Left cardiac atrium (tissue), 4 donors: ENCODE measurements around the gene HOXD4. TPM values are rescaled to one million over a fixed set of nuclear protein-coding genes. Genes with fewer than 3 reads are reported as not detected.

Experiments used
- ATAC-seq, 2 donors: fragments of 200-7000 bp; cut with Tn5 transposase; one replicate each; pipeline ENCODE4 v1.9.1; 2020; ENCODE audit warnings: mild to moderate bottlenecking in 2 of 2, moderate library complexity in 2 of 2
- DNase-seq: peaks from one replicate; pipeline ENCODE4 v3.0.0-alpha.2; 2020
- intact Hi-C, 2 donors: fragments of 100-400 bp; cut with DNase I; formaldehyde crosslinking; loops; one replicate each; pipeline versions ENCODE4 v1.14.1 to v1.15.1; 2022 to 2023
- total RNA-seq, 2 donors: library from RNA; stranded (reverse); fragmentation: NEBNext Ultra II Directional; extraction: Animal tissue kit (Norgen Biotek cat#: 25700); gene quantifications; one replicate each; pipeline ENCODE4 v1.2.1, GENCODE V29; 2021
- donor health status: DM: no; HTN: yes; CAD: no.
- donor health status: DM: no; HTN: yes; CAD: no; lungs with severe emphysema.
- donor health status: DM: yes; HTN: yes; CAD: no.
- donor health status: Dilated cardiomyopathy.

HOXD4 gene
- total RNA-seq, 2 donors from 2014 or later: 0.29 to 0.53 TPM

- intact Hi-C loops: no loop called here
- no peak for ATAC-seq
- DNase-seq: no peak
Observed at GRCh38 chr2:176162911-176163671, 11.7 kb downstream of the HOXD4 start.

DNA sequence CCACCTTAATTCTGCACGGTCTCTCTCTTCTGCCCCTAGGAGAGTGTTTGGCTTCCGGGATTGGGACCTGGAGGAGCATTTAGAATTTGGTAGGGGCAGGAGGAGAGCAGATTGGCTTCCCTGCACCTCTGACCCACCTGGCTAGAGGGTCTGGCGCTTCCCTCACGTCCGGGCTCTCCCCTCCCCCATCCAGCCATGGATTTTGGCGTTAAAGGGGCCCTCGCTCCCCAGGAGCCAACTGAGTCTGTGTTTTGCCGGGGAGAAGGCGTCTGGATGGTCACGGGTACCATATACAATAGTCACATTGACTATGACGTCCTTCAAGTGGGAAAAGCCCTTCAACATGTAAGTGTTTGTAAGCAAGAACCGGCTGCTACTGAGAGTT lies 12.3 kb downstream of the HOXD4 start:
- intact Hi-C loops: no loop called here
- DNase-seq: no peak
- ATAC-seq: no peak

- no peak for ATAC-seq
- no peak for DNase-seq
- intact Hi-C loops: no loop called here
Observed at GRCh38 chr2:176164201-176164600, 12.9 kb downstream of the HOXD4 start.

- intact Hi-C loops: no loop called here
Observed at GRCh38 chr2:176164611-176165369, 13.4 kb downstream of the HOXD4 start.

GRCh38 chr2:176165370-176166050 lies 14.2 kb downstream of the HOXD4 start:
- intact Hi-C loops: no loop called here
- ATAC-seq (no peak), DNase-seq (no peak)

More at GRCh38 chr2:176164611-176165369, 13.4 kb downstream of the HOXD4 start:
- DNase-seq: no peak
- no peak for ATAC-seq

GRCh38 chr2:176166272-176166671 lies 14.9 kb downstream of the HOXD4 start:
- no peak for DNase-seq
- ATAC-seq: no peak
- intact Hi-C loops: no loop called here

- intact Hi-C loops: no loop called here
- ATAC-seq (no peak), DNase-seq (no peak)
Observed at GRCh38 chr2:176167398-176167797, 16.0 kb downstream of the HOXD4 start.

GRCh38 chr2:176169181-176169580 lies 17.8 kb downstream of the HOXD4 start:
- ATAC-seq (no peak), DNase-seq (no peak)
- intact Hi-C loops: no loop called here

- ATAC-seq (no peak), DNase-seq (no peak)
- intact Hi-C loops: no loop called here
Observed at GRCh38 chr2:176169711-176170110, 18.4 kb downstream of the HOXD4 start.

DNA sequence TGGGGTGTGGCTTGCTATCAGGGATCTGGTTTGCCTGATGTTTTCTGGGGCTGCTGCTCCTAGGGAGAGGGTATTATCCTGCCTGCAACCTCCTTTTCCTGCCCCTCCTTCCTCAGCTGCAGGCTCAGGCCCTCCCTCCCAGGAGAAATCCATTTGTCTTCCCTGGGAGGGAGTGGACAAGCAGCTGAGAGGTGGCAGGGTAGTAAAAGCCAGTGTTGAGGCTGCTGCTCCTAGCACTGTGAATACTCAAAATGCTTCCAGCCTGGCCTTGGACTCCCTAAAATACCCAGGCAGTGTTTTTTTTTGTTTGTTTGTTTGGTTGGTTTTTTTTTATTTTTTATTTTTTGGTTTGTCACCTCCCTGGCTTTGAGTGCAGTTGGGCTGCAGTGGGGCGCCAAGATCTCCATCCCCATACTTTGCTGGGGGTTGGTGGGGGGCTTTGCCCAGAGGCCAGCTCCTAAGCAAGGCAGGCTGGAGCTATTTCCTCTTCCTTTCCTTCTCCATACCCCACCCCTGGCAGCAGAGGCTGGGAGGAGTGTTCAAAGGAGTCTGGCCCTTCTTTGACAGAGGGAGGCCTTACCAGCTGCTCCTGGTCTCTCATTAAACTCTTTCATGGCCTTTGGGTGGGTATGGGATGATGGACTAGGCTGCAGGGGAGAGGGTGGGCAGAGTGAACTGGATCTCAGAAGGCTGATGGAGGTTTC lies 19.4 kb downstream of the HOXD4 start:
- no peak for DNase-seq
- intact Hi-C loops: no loop called here
- ATAC-seq: no peak

GRCh38 chr2:176171351-176172006 lies 20.1 kb downstream of the HOXD4 start:
- DNase-seq (no peak), ATAC-seq (peak in 1 of 2 donors; percentile 19)
- intact Hi-C loops: no loop called here

DNA sequence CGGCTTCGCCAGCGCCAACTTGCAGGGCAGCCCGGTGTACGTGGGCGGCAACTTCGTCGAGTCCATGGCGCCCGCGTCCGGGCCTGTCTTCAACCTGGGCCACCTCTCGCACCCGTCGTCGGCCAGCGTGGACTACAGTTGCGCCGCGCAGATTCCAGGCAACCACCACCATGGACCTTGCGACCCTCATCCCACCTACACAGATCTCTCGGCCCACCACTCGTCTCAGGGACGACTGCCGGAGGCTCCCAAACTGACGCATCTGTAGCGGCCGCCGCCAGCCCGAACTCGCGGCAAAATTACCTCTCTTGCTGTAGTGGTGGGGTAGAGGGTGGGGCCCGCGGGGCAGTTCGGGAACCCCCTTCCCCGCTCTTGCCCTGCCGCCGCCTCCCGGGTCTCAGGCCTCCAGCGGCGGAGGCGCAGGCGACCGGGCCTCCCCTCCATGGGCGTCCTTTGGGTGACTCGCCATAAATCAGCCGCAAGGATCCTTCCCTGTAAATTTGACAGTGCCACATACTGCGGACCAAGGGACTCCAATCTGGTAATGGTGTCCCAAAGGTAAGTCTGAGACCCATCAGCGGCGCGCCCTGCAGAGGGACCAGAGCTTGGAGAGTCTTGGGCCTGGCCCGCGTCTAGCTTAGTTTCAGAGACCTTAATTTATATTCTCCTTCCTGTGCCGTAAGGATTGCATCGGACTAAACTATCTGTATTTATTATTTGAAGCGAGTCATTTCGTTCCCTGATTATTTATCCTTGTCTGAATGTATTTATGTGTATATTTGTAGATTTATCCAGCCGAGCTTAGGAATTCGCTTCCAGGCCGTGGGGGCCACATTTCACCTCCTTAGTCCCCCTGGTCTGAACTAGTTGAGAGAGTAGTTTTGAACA lies 20.9 kb downstream of the HOXD4 start:
- intact Hi-C loops: no loop called here
- ATAC-seq: no peak
- no peak for DNase-seq

DNA sequence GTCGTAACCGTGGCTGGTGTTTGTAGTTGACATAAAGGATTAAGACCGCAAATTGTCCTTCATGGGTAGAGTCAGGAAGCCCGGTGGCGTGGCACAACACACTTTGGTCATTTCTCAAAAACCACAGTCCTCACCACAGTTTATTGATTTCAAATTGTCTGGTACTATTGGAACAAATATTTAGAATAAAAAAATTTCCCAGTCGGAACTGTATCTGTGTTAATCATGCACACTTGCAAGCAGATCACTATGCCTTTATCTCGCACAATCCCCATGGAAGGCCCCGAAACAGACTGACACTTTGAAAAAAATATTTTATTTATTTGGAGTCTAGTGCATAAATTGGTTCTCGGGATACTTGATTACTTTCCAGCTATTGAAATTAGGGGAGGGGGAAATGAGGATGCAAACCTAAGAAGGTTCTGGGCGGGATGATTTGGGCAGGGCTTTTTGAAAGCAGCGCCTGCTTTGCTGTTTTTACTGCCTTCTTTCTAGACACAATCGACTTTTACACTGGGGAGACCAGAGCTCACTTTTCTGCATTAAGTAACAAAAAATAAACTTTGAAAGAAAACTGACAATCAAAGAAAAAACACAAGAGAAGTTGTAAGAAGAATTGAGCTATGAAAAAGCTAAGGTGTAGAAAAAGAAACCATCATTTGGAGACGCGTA lies 21.7 kb downstream of the HOXD4 start:
- ATAC-seq: no peak
- intact Hi-C loops: no loop called here
- DNase-seq: no peak

GRCh38 chr2:176173567-176174381 lies 22.4 kb downstream of the HOXD4 start:
- no peak for ATAC-seq
- no peak for DNase-seq
- intact Hi-C loops: no loop called here

- DNase-seq (no peak), ATAC-seq (no peak)
- intact Hi-C loops: no loop called here
Observed at GRCh38 chr2:176174382-176174823, 23.1 kb downstream of the HOXD4 start.

- intact Hi-C loops: no loop called here
- DNase-seq (no peak), ATAC-seq (no peak)
Observed at GRCh38 chr2:176174824-176175708, 23.7 kb downstream of the HOXD4 start.
